H9 (cell line): ENCODE measurements around the gene AKR1E2. TPM values are rescaled to one million over a fixed set of nuclear protein-coding genes. Genes with fewer than 3 reads are reported as not detected.

ENCODE experiments used
- DNase-seq: peaks from one replicate; pipeline ENCODE4 v3.0.0-alpha.2; 2017
- H2AFZ ChIP-seq: one replicate; pipeline ENCODE4 v1.6.1; 2013; ENCODE audit warnings: mild to moderate bottlenecking, low read length, control low read depth, moderate library complexity
- H2AK5ac ChIP-seq: 2 replicates; pipeline ENCODE4 v1.6.1; 2013; ENCODE audit warnings: low read length, control low read depth, mixed read lengths; ENCODE audit not compliant: insufficient read length
- H2BK120ac ChIP-seq: one replicate; pipeline ENCODE4 v1.6.1; 2013; ENCODE audit warnings: low read depth, mild to moderate bottlenecking, low read length, control low read depth, inconsistent platforms; ENCODE audit not compliant: poor library complexity, severe bottlenecking
- H2BK12ac ChIP-seq: 2 replicates; pipeline ENCODE4 v1.6.1; 2013; ENCODE audit warnings: low read length, control low read depth, mixed read lengths, low read depth; ENCODE audit not compliant: insufficient read length
- H2BK15ac ChIP-seq: 2 replicates; pipeline ENCODE4 v1.6.1; 2013; ENCODE audit warnings: low read depth, low read length, control low read depth
- H2BK20ac ChIP-seq: one replicate; pipeline ENCODE4 v1.6.1; 2013; ENCODE audit warnings: low read depth, mild to moderate bottlenecking, low read length, control low read depth, inconsistent platforms; ENCODE audit not compliant: poor library complexity, severe bottlenecking
- H2BK5ac ChIP-seq: 2 replicates; pipeline ENCODE4 v1.6.1; 2013; ENCODE audit warnings: low read length, control low read depth, mixed read lengths; ENCODE audit not compliant: insufficient read length
- H3K14ac ChIP-seq: 2 replicates; pipeline ENCODE4 v1.6.1; 2013; ENCODE audit warnings: low read length, control low read depth; ENCODE audit not compliant: insufficient read depth
- H3K18ac ChIP-seq: 2 replicates; pipeline ENCODE4 v1.6.1; 2013; ENCODE audit warnings: low read depth, mild to moderate bottlenecking, mixed read lengths, low read length, control low read depth; ENCODE audit not compliant: insufficient read length
- H3K23ac ChIP-seq: 2 replicates; pipeline ENCODE4 v1.6.1; 2013; ENCODE audit warnings: low read length, control low read depth, mixed read lengths, low read depth; ENCODE audit not compliant: insufficient read length
- H3K23me2 ChIP-seq: 2 replicates; pipeline ENCODE4 v1.6.1; 2013; ENCODE audit warnings: low read depth, mild to moderate bottlenecking, mixed read lengths, low read length, control low read depth; ENCODE audit not compliant: insufficient read length, poor library complexity, severe bottlenecking
- H3K27ac ChIP-seq: 2 replicates; pipeline ENCODE4 v1.5.1; 2013; ENCODE audit warnings: low read length, control low read depth, mixed read lengths, low read depth; ENCODE audit not compliant: insufficient read length
- H3K27me3 ChIP-seq: 2 replicates; pipeline ENCODE4 v1.6.1; 2013; ENCODE audit warnings: low read length, control low read depth, inconsistent platforms; ENCODE audit not compliant: insufficient read depth
- H3K4ac ChIP-seq: 2 replicates; pipeline ENCODE4 v1.6.1; 2013; ENCODE audit warnings: low read depth, mild to moderate bottlenecking, control low read depth, inconsistent platforms, low read length, moderate library complexity
- H3K4me1 ChIP-seq: 2 replicates; pipeline ENCODE4 v1.6.1; 2013; ENCODE audit warnings: low read length, control low read depth, inconsistent platforms; ENCODE audit not compliant: insufficient read depth
- H3K4me2 ChIP-seq: 2 replicates; pipeline ENCODE4 v1.6.1; 2013; ENCODE audit warnings: low read length, control low read depth, mixed read lengths; ENCODE audit not compliant: insufficient read length, insufficient read depth
- H3K56ac ChIP-seq: 2 replicates; pipeline ENCODE4 v1.6.1; 2013; ENCODE audit warnings: low read depth, mild to moderate bottlenecking, mixed read lengths, low read length, control low read depth; ENCODE audit not compliant: insufficient read length
- H3K79me1 ChIP-seq: 2 replicates; pipeline ENCODE4 v1.6.1; 2013; ENCODE audit warnings: low read depth, mild to moderate bottlenecking, moderate library complexity, low read length, control low read depth, inconsistent platforms; ENCODE audit not compliant: insufficient read depth, poor library complexity, severe bottlenecking
- H3K79me2 ChIP-seq: 2 replicates; pipeline ENCODE4 v1.6.1; 2013; ENCODE audit warnings: low read length, control low read depth, inconsistent platforms; ENCODE audit not compliant: insufficient read depth
- H3K9ac ChIP-seq: 2 replicates; pipeline ENCODE4 v1.6.1; 2013; ENCODE audit warnings: low read length, control low read depth, mixed read lengths; ENCODE audit not compliant: insufficient read length; ENCODE audit errors: extremely low read depth
- H3K9me3 ChIP-seq: one replicate; pipeline ENCODE4 v1.6.1; 2013; ENCODE audit warnings: low read depth, low read length, inconsistent platforms; ENCODE audit not compliant: control insufficient read depth
- H3T11ph ChIP-seq: one replicate; pipeline ENCODE4 v1.6.1; 2013; ENCODE audit warnings: mild to moderate bottlenecking, low read length, control low read depth, inconsistent platforms
- H4K20me1 ChIP-seq: one replicate; pipeline ENCODE4 v1.6.1; 2013; ENCODE audit not compliant: control insufficient read depth, insufficient read length, insufficient read depth
- H4K5ac ChIP-seq: 2 replicates; pipeline ENCODE4 v1.6.1; 2013; ENCODE audit warnings: low read depth, mild to moderate bottlenecking, mixed read lengths, low read length, control low read depth; ENCODE audit not compliant: insufficient read length
- H4K8ac ChIP-seq: replicated peaks from 2 replicates; pipeline ENCODE4 v1.6.1; 2013; ENCODE audit warnings: low read length, control low read depth, mixed read lengths, low read depth; ENCODE audit not compliant: insufficient read length
- H4K91ac ChIP-seq: 2 replicates; pipeline ENCODE4 v1.6.1; 2013; ENCODE audit warnings: low read depth, mild to moderate bottlenecking, moderate library complexity, mixed read lengths, low read length, control low read depth; ENCODE audit not compliant: insufficient read length
- H3K27ac Mint-ChIP-seq, 3 experiments: 2 replicates in 2 of 3; 3 replicates in 1 of 3; pipeline ENCODE4 v1.8.0; 2020 to 2021; ENCODE audit warnings: mixed read lengths in 3 of 3, mild to moderate bottlenecking in 1 of 3, moderate library complexity in 1 of 3
- H3K27me3 Mint-ChIP-seq: 2 replicates; pipeline ENCODE4 v1.8.0; 2021; ENCODE audit warnings: low read depth, mild to moderate bottlenecking, moderate library complexity, mixed read lengths
- H3K36me3 Mint-ChIP-seq, 3 experiments: 2 replicates in 2 of 3; 3 replicates in 1 of 3; pipeline ENCODE4 v1.8.0; 2020 to 2021; ENCODE audit warnings: low read depth in 3 of 3, mixed read lengths in 3 of 3; ENCODE audit not compliant: insufficient read depth in 1 of 3
- H3K4me1 Mint-ChIP-seq, 2 experiments: 2 replicates each; pipeline ENCODE4 v1.8.0; 2020; ENCODE audit warnings: mixed read lengths in 2 of 2
- H3K4me3 Mint-ChIP-seq, 2 experiments: 2 replicates in 1 of 2; 3 replicates in 1 of 2; pipeline ENCODE4 v1.8.0; 2020 to 2021; ENCODE audit warnings: mild to moderate bottlenecking in 2 of 2, mixed read lengths in 2 of 2, moderate library complexity in 1 of 2
- H3K9me3 Mint-ChIP-seq, 2 experiments: 2 replicates in 1 of 2; 3 replicates in 1 of 2; pipeline ENCODE4 v1.8.0; 2020; ENCODE audit warnings: mild to moderate bottlenecking in 2 of 2, mixed read lengths in 2 of 2, moderate library complexity in 1 of 2
- WGBS: extraction: QIAGEN DNeasy Blood & Tissue Kit; methylation state at CpG from one replicate; pipeline ENCODE4 v1.1.7; 2013; ENCODE audit warnings: missing lambda C conversion rate, low lambda C conversion rate, mixed read lengths; ENCODE audit not compliant: insufficient read length; ENCODE audit errors: extremely low coverage; 5-methylcytosine and 5-hydroxymethylcytosine counted together
- total RNA-seq: library from RNA; stranded (reverse); gene quantifications from 2 replicates; pipeline ENCODE4 v1.2.1, GENCODE V29; 2021
- TF ChIP-seq, protein P1 (sequence below): fragments of 200-600 bp; sonication (generic); conservative IDR thresholded peaks from 3 replicates; pipeline ENCODE4 v1.8.0; 2021; ENCODE audit warnings: antibody characterized with exemption, mild to moderate bottlenecking

The AKR1E2 gene
- total RNA-seq, 1 experiment from 2014 or later = 2.2 TPM

DNA sequence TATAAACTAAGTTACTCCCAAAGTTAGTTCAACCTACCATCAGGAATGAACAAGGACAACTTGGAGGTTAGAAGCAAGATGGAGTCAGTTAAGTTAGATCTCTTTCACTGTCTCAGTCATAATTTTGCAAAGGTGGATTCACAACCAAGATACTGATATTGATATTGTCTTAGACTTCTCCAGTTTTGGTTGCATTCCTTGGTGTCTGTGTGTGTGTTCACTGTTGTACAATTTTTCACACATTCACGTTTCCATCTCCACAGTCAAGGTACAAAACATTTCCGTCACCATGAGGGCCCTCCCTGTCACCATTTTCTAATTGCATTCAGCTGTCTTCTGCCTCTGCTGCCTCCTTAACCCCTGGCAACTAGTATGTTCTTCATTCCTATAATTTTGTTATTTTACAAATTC lies 41.1 kb downstream of the AKR1E2 start:
- H3K56ac ChIP-seq = no peak overlapping the region
- H4K91ac ChIP-seq = no peak overlapping the region
- H3K27me3 Mint-ChIP-seq = no peaks in the 10 kb centered on the region
- TF ChIP-seq, protein P1, sequence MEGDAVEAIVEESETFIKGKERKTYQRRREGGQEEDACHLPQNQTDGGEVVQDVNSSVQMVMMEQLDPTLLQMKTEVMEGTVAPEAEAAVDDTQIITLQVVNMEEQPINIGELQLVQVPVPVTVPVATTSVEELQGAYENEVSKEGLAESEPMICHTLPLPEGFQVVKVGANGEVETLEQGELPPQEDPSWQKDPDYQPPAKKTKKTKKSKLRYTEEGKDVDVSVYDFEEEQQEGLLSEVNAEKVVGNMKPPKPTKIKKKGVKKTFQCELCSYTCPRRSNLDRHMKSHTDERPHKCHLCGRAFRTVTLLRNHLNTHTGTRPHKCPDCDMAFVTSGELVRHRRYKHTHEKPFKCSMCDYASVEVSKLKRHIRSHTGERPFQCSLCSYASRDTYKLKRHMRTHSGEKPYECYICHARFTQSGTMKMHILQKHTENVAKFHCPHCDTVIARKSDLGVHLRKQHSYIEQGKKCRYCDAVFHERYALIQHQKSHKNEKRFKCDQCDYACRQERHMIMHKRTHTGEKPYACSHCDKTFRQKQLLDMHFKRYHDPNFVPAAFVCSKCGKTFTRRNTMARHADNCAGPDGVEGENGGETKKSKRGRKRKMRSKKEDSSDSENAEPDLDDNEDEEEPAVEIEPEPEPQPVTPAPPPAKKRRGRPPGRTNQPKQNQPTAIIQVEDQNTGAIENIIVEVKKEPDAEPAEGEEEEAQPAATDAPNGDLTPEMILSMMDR = no peak
- no peaks in the 10 kb centered on the region for H3K36me3 Mint-ChIP-seq
- H4K5ac ChIP-seq = no peak overlapping the region
- H3K4ac ChIP-seq = no peak overlapping the region
- H3K4me3 Mint-ChIP-seq = no peak overlapping the region
- no peaks in the 10 kb centered on the region for H3K27me3 ChIP-seq
- H3K9me3 Mint-ChIP-seq = peaks cover 3 to 41% of the 10 kb centered on the region in 2 experiments; a peak in 4 of 5 replicates
- H3K9me3 ChIP-seq = no peaks in the 10 kb centered on the region
- no peak overlapping the region for H2AK5ac ChIP-seq
- no peak overlapping the region for H3T11ph ChIP-seq
- H3K9ac ChIP-seq = no peak overlapping the region
- no peak overlapping the region for H3K18ac ChIP-seq
- no peak overlapping the region for H3K27ac Mint-ChIP-seq
- H2BK20ac ChIP-seq = no peak overlapping the region
- H3K27ac ChIP-seq = no peak overlapping the region
- H3K23me2 ChIP-seq = no peaks in the 10 kb centered on the region
- no peaks in the 10 kb centered on the region for H4K20me1 ChIP-seq
- no peak overlapping the region for H2BK15ac ChIP-seq
- H3K79me1 ChIP-seq = no peaks in the 10 kb centered on the region
- H3K4me1 ChIP-seq = no peaks in the 10 kb centered on the region
- DNase-seq = no peak
- H3K14ac ChIP-seq = no peak overlapping the region
- no peaks in the 10 kb centered on the region for H3K79me2 ChIP-seq
- H2BK120ac ChIP-seq = no peak overlapping the region
- H2AFZ ChIP-seq = no peak overlapping the region
- no peak overlapping the region for H4K8ac ChIP-seq
- no CpG with 5 or more reads among the region's 2 CpGs for WGBS
- peaks cover 5% of the 10 kb centered on the region in 2 experiments for H3K4me1 Mint-ChIP-seq
- no peak overlapping the region for H3K23ac ChIP-seq
- no peak overlapping the region for H2BK5ac ChIP-seq
- no peak overlapping the region for H3K4me2 ChIP-seq
- no peak overlapping the region for H2BK12ac ChIP-seq
